GM23338 (cell line): Measurements from ENCODE around the gene DCAF6.

Experiments
- CREB1 ChIP-seq: fragments of 250-450 bp; sonication (Bioruptor Pico); IDR thresholded peaks from 2 replicates; pipeline ENCODE4 v1.5.0; 2020; ENCODE audit warnings: low read depth, mild to moderate bottlenecking, moderate library complexity
- ETS1 ChIP-seq: IDR thresholded peaks from 2 replicates; pipeline ENCODE4 v1.6.1; 2016; ENCODE audit warnings: antibody characterized with exemption
- EZH2 ChIP-seq: fragments of 200-600 bp; sonication (generic); IDR thresholded peaks from one replicate; pipeline ENCODE4 v1.8.0; 2017; ENCODE audit warnings: antibody characterized with exemption, mild to moderate bottlenecking, low read depth; ENCODE audit not compliant: unreplicated experiment
- EZH2phosphoT487 ChIP-seq: fragments of 200-600 bp; sonication (generic); IDR thresholded peaks from one replicate; pipeline ENCODE4 v1.8.1; 2018; ENCODE audit warnings: antibody characterized with exemption; ENCODE audit not compliant: unreplicated experiment
- JUNB ChIP-seq: IDR thresholded peaks from one replicate; pipeline ENCODE4 v1.6.1; 2016; ENCODE audit warnings: antibody characterized with exemption; ENCODE audit not compliant: unreplicated experiment
- NANOG ChIP-seq: IDR thresholded peaks from 2 replicates; pipeline ENCODE4 v1.6.1; 2016; ENCODE audit warnings: antibody characterized with exemption, borderline replicate concordance
- POLR2AphosphoS5 ChIP-seq: IDR thresholded peaks from 2 replicates; pipeline ENCODE4 v1.6.1; 2016; ENCODE audit warnings: antibody characterized with exemption, low read depth
- REST ChIP-seq: IDR thresholded peaks from one replicate; pipeline ENCODE4 v1.6.1; 2018; ENCODE audit warnings: antibody characterized with exemption; ENCODE audit not compliant: unreplicated experiment
- STAT1 ChIP-seq: IDR thresholded peaks from one replicate; pipeline ENCODE4 v1.6.1; 2016; ENCODE audit warnings: antibody characterized with exemption; ENCODE audit not compliant: unreplicated experiment
- ZNF114 ChIP-seq: fragments of 250-450 bp; sonication (Bioruptor Pico); IDR thresholded peaks from 2 replicates; pipeline ENCODE4 v1.5.0; 2020; ENCODE audit warnings: mild to moderate bottlenecking, moderate library complexity
- ZNF462 ChIP-seq: fragments of 250-450 bp; sonication (Bioruptor Pico); IDR thresholded peaks from 2 replicates; pipeline ENCODE4 v1.5.0; 2020; ENCODE audit warnings: mild to moderate bottlenecking, moderate library complexity
- TF ChIP-seq, protein P1 (sequence below), 2 experiments: fragments of 200-600 bp in 1 of 2; sonication (generic) in 1 of 2; conservative IDR thresholded peaks; 2 replicates each; pipeline versions ENCODE4 v1.5.1 to v1.6.1; 2016 to 2017; ENCODE audit warnings: antibody characterized with exemption in 2 of 2, low read depth in 2 of 2, mild to moderate bottlenecking in 2 of 2, moderate library complexity in 1 of 2

- TF ChIP-seq REST: no peak
- TF ChIP-seq CREB1: no peak
- TF ChIP-seq POLR2AphosphoS5: no peak
- TF ChIP-seq, protein P1, sequence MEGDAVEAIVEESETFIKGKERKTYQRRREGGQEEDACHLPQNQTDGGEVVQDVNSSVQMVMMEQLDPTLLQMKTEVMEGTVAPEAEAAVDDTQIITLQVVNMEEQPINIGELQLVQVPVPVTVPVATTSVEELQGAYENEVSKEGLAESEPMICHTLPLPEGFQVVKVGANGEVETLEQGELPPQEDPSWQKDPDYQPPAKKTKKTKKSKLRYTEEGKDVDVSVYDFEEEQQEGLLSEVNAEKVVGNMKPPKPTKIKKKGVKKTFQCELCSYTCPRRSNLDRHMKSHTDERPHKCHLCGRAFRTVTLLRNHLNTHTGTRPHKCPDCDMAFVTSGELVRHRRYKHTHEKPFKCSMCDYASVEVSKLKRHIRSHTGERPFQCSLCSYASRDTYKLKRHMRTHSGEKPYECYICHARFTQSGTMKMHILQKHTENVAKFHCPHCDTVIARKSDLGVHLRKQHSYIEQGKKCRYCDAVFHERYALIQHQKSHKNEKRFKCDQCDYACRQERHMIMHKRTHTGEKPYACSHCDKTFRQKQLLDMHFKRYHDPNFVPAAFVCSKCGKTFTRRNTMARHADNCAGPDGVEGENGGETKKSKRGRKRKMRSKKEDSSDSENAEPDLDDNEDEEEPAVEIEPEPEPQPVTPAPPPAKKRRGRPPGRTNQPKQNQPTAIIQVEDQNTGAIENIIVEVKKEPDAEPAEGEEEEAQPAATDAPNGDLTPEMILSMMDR (conservative IDR thresholded peaks at IDR 0.05; ENCODE audit: low read depth in 2 of 2): no peak
- TF ChIP-seq EZH2phosphoT487: no peak
- no peak for TF ChIP-seq EZH2
- TF ChIP-seq ZNF462: no peak
- no peak for TF ChIP-seq JUNB
- no peak for TF ChIP-seq ETS1
- TF ChIP-seq STAT1: no peak
- TF ChIP-seq ZNF114: no peak
- TF ChIP-seq NANOG: no peak
Measured at GRCh38 chr1:168031627-168032026, 95.1 kb downstream of the DCAF6 start.
